ENCODE measurements around the gene ATP1B3.
A peak's percentile ranks its signal among the peaks of the same experiment; 100 is the strongest.

Gene ATP1B3

DNA sequence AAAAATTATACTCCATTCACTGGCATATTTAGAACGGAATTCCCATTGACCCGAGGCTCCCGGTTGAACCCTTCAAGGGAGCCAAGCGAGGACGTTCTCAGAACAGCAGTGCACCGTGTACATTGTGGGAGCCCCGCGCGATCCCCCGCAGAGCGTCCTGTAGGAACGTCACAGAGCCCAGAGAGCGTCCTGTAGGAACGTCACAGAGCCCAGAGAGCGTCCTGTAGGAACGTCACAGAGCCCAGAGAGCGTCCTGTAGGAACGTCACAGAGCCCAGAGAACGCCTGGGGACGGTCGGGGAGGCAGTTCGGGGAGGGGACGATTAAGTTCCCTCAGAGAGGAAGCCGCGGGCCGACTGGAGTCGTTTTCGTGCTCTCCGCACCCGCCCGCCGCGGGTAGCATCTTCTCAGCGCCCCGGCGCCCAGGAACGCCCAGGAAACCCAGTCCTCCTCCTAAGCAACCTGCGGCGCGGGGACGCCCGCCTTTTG, 506 bp upstream of the ATP1B3 start (continued):
- peak; percentile 57; the same call in 1 of the 2 replicates for TF ChIP-seq ZNF768 (tag by site-specific recombination; IDR thresholded peaks at IDR 0.05)
- TF ChIP-seq ZNF350 (tag by site-specific recombination; IDR thresholded peaks at IDR 0.05): no peak
- TF ChIP-seq IKZF3 (tag by site-specific recombination; IDR thresholded peaks at IDR 0.05): 0 out of 2 replicates have a peak, but pooled peaks have one; percentile 37
- TF ChIP-seq MYNN (tag by site-specific recombination; IDR thresholded peaks at IDR 0.05; ENCODE audit: borderline replicate concordance): no peak
- TF ChIP-seq ZNF362 (tag by site-specific recombination; IDR thresholded peaks at IDR 0.05): no peak
- no peak for TF ChIP-seq ZNF211 (tag by site-specific recombination; IDR thresholded peaks at IDR 0.05; ENCODE audit: low read depth)
- TF ChIP-seq ZNF624 (tag by site-specific recombination; IDR thresholded peaks at IDR 0.05): no peak
- TF ChIP-seq, protein P1, sequence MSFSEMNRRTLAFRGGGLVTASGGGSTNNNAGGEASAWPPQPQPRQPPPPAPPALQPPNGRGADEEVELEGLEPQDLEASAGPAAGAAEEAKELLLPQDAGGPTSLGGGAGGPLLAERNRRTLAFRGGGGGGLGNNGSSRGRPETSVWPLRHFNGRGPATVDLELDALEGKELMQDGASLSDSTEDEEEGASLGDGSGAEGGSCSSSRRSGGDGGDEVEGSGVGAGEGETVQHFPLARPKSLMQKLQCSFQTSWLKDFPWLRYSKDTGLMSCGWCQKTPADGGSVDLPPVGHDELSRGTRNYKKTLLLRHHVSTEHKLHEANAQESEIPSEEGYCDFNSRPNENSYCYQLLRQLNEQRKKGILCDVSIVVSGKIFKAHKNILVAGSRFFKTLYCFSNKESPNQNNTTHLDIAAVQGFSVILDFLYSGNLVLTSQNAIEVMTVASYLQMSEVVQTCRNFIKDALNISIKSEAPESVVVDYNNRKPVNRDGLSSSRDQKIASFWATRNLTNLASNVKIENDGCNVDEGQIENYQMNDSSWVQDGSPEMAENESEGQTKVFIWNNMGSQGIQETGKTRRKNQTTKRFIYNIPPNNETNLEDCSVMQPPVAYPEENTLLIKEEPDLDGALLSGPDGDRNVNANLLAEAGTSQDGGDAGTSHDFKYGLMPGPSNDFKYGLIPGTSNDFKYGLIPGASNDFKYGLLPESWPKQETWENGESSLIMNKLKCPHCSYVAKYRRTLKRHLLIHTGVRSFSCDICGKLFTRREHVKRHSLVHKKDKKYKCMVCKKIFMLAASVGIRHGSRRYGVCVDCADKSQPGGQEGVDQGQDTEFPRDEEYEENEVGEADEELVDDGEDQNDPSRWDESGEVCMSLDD (tag by site-specific recombination; IDR thresholded peaks at IDR 0.05): peak; percentile 62; the same call in 1 of the 2 replicates
- no peak for TF ChIP-seq ELK4 (IDR thresholded peaks at IDR 0.05; ENCODE audit: borderline replicate concordance, low read depth, low read length)
- TF ChIP-seq ZNF664 (tag by site-specific recombination; IDR thresholded peaks at IDR 0.05): no peak
- no peak for TF ChIP-seq ZNF112 (tag by site-specific recombination; IDR thresholded peaks at IDR 0.05)
- no peak for TF ChIP-seq ZNF548 (tag by site-specific recombination; IDR thresholded peaks at IDR 0.05)
- TF ChIP-seq ZBTB6 (tag by site-specific recombination; IDR thresholded peaks at IDR 0.05): no peak
- no peak for TF ChIP-seq ZNF146 (tag by site-specific recombination; IDR thresholded peaks at IDR 0.05)
- peak; percentile 99 for TF ChIP-seq ZNF629 (tag by site-specific recombination; IDR thresholded peaks at IDR 0.05)
- TF ChIP-seq ZNF16 (tag by site-specific recombination; IDR thresholded peaks at IDR 0.05; ENCODE audit: low read depth): no peak
- no peak for TF ChIP-seq ZNF623 (tag by site-specific recombination; IDR thresholded peaks at IDR 0.05)
- no peak for TF ChIP-seq ZNF639 (tag by site-specific recombination; IDR thresholded peaks at IDR 0.05)
- TF ChIP-seq ZNF529 (tag by site-specific recombination; IDR thresholded peaks at IDR 0.05; ENCODE audit: insufficient replicate concordance): no peak
- no peak for TF ChIP-seq ZNF24 (tag by site-specific recombination; IDR thresholded peaks at IDR 0.05)
- TF ChIP-seq, protein P2, sequence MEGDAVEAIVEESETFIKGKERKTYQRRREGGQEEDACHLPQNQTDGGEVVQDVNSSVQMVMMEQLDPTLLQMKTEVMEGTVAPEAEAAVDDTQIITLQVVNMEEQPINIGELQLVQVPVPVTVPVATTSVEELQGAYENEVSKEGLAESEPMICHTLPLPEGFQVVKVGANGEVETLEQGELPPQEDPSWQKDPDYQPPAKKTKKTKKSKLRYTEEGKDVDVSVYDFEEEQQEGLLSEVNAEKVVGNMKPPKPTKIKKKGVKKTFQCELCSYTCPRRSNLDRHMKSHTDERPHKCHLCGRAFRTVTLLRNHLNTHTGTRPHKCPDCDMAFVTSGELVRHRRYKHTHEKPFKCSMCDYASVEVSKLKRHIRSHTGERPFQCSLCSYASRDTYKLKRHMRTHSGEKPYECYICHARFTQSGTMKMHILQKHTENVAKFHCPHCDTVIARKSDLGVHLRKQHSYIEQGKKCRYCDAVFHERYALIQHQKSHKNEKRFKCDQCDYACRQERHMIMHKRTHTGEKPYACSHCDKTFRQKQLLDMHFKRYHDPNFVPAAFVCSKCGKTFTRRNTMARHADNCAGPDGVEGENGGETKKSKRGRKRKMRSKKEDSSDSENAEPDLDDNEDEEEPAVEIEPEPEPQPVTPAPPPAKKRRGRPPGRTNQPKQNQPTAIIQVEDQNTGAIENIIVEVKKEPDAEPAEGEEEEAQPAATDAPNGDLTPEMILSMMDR (tag by site-specific recombination; IDR thresholded peaks at IDR 0.05): no peak
- peak; percentile 68 for TF ChIP-seq ZEB2 (tag by site-specific recombination; IDR thresholded peaks at IDR 0.05)
- TF ChIP-seq ZNF473 (tag by site-specific recombination; IDR thresholded peaks at IDR 0.05): no peak
- peak; percentile 59 for TF ChIP-seq SP2 (tag by site-specific recombination; IDR thresholded peaks at IDR 0.05)
- TF ChIP-seq ZNF354C (tag by site-specific recombination; IDR thresholded peaks at IDR 0.05; ENCODE audit: borderline replicate concordance, low read depth): no peak
- TF ChIP-seq ZNF830 (tag by site-specific recombination; IDR thresholded peaks at IDR 0.05; ENCODE audit: low read depth): no peak
- no peak for TF ChIP-seq ZFP3 (tag by site-specific recombination; IDR thresholded peaks at IDR 0.05; ENCODE audit: low read depth)
- peak; percentile 87 for TF ChIP-seq GLIS1 (tag by site-specific recombination; IDR thresholded peaks at IDR 0.05)
- TF ChIP-seq, protein P3, sequence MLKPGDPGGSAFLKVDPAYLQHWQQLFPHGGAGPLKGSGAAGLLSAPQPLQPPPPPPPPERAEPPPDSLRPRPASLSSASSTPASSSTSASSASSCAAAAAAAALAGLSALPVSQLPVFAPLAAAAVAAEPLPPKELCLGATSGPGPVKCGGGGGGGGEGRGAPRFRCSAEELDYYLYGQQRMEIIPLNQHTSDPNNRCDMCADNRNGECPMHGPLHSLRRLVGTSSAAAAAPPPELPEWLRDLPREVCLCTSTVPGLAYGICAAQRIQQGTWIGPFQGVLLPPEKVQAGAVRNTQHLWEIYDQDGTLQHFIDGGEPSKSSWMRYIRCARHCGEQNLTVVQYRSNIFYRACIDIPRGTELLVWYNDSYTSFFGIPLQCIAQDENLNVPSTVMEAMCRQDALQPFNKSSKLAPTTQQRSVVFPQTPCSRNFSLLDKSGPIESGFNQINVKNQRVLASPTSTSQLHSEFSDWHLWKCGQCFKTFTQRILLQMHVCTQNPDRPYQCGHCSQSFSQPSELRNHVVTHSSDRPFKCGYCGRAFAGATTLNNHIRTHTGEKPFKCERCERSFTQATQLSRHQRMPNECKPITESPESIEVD (tag by site-specific recombination; IDR thresholded peaks at IDR 0.05): no peak
- no peak for TF ChIP-seq KLF7 (tag by site-specific recombination; IDR thresholded peaks at IDR 0.05; ENCODE audit: borderline replicate concordance)
- TF ChIP-seq ZNF335 (tag by site-specific recombination; conservative IDR thresholded peaks at IDR 0.05): peak; percentile 73; the same call in 1 of the 2 replicates
